SK-N-SH treated with all-trans-retinoic acid at 6 μM for 48 hours (cell line): ENCODE results near the gene AP1G1.

Experiments used
- ATAC-seq: fragments of 200-7000 bp; cut with Tn5 transposase; 3 replicates; pipeline ENCODE4 v1.9.1; 2020; ENCODE audit warnings: mild to moderate bottlenecking, moderate library complexity
- ARNTL ChIP-seq: fragments of 450-650 bp; formaldehyde crosslinking; IDR thresholded peaks from 2 replicates; pipeline ENCODE4 v1.5.0; 2020; ENCODE audit warnings: low read depth, mild to moderate bottlenecking, moderate library complexity, borderline replicate concordance
- BACH2 ChIP-seq: fragments of 250-450 bp; sonication (Bioruptor Pico); IDR thresholded peaks from 2 replicates; pipeline ENCODE4 v1.9.0; 2021; ENCODE audit warnings: mild to moderate bottlenecking, borderline replicate concordance
- CSDC2 ChIP-seq: fragments of 250-450 bp; sonication (Bioruptor Pico); IDR thresholded peaks from 2 replicates; pipeline ENCODE4 v1.5.0; 2020; ENCODE audit warnings: mild to moderate bottlenecking, moderate library complexity
- GLIS3 ChIP-seq: fragments of 250-450 bp; sonication (Bioruptor Pico); IDR thresholded peaks from 2 replicates; pipeline ENCODE4 v1.5.0; 2020; ENCODE audit warnings: mild to moderate bottlenecking, moderate library complexity
- ISL1 ChIP-seq: fragments of 250-450 bp; sonication (Bioruptor Pico); IDR thresholded peaks from 2 replicates; pipeline ENCODE4 v2.1.2; 2022; ENCODE audit warnings: mild to moderate bottlenecking, moderate library complexity
- OSR1 ChIP-seq: fragments of 250-450 bp; sonication (Bioruptor Pico); IDR thresholded peaks from 2 replicates; pipeline ENCODE4 v1.8.0; 2022; ENCODE audit warnings: moderate library complexity, mild to moderate bottlenecking, inconsistent platforms
- PATZ1 ChIP-seq: fragments of 250-450 bp; sonication (Bioruptor Pico); IDR thresholded peaks from 2 replicates; pipeline ENCODE4 v1.8.0; 2020; ENCODE audit warnings: mild to moderate bottlenecking, moderate library complexity, borderline replicate concordance
- PPARA ChIP-seq: fragments of 250-450 bp; sonication (Bioruptor Pico); IDR thresholded peaks from 2 replicates; pipeline ENCODE4 v1.5.0; 2020; ENCODE audit warnings: mild to moderate bottlenecking, borderline replicate concordance
- SNAI2 ChIP-seq: fragments of 250-450 bp; sonication (Bioruptor Pico); IDR thresholded peaks from 2 replicates; pipeline ENCODE4 v1.5.0; 2020; ENCODE audit warnings: mild to moderate bottlenecking, moderate library complexity
- TSHZ2 ChIP-seq: fragments of 250-450 bp; sonication (Bioruptor Pico); IDR thresholded peaks from 2 replicates; pipeline ENCODE4 v1.5.0; 2020; ENCODE audit warnings: mild to moderate bottlenecking, moderate library complexity
- ZC3H10 ChIP-seq: fragments of 250-450 bp; sonication (Bioruptor Pico); IDR thresholded peaks from 2 replicates; pipeline ENCODE4 v1.5.1; 2021; ENCODE audit warnings: mild to moderate bottlenecking, moderate library complexity
- ZFP3 ChIP-seq: fragments of 250-450 bp; sonication (Bioruptor Pico); IDR thresholded peaks from 2 replicates; pipeline ENCODE4 v1.5.0; 2020; ENCODE audit warnings: mild to moderate bottlenecking, moderate library complexity
- ZFP30 ChIP-seq: fragments of 450-650 bp; formaldehyde crosslinking; IDR thresholded peaks from 2 replicates; pipeline ENCODE4 v1.5.0; 2022; ENCODE audit warnings: mild to moderate bottlenecking, moderate library complexity
- ZNF70 ChIP-seq: fragments of 450-650 bp; formaldehyde crosslinking; IDR thresholded peaks from 2 replicates; pipeline ENCODE4 v1.5.0; 2020; ENCODE audit warnings: mild to moderate bottlenecking, moderate library complexity
- TF ChIP-seq, protein P1 (sequence below): fragments of 250-450 bp; sonication (Bioruptor Pico); IDR thresholded peaks from 2 replicates; pipeline ENCODE4 v1.5.1; 2021; ENCODE audit warnings: mild to moderate bottlenecking, moderate library complexity
- TF ChIP-seq, protein P2 (sequence below): fragments of 250-450 bp; sonication (Bioruptor Pico); IDR thresholded peaks from 2 replicates; pipeline ENCODE4 v1.5.1; 2020; ENCODE audit warnings: low read depth, mild to moderate bottlenecking, moderate library complexity

AP1G1 gene

DNA sequence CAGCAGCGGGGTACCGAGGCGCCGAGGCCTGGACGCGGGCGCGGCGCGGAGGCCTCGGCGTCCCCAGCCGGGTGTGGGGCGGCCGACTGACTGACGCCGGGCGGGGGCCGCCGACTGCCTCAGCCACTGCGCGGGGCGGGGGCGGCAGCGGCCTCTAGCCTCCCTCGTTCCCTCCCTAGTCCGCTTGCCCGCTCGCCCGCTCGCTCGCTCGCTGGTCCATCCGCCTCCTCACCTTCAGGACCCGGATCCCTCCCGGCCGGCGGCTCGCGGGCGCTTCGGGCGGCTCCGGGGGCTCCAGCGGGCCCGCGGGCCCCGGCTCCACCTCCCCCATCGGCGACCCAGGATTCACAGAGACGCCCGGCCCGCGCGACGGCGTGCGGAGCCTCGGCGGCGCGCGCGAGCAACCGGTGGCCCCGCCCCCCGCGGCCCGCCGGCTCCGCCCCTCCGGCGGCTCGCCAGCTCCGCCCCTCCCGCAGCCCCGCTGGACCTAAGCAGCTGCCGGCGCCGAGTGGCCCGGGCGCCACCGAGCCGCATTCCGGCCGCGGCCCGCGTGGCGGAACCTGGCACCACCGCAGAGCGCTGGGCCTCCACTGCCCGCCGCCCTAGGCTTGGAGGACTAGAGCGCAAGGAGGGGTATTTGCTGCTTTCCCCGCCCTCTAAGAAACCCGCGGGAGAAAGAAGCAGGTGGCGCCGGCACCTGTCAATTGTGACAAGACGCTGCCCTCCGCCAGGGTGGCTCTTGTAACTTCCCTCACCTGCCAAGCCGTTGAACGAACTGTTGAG is 84.9 kb downstream of the AP1G1 start:
- no peak for TF ChIP-seq ZC3H10 (CRISPR knock-in tag)
- no peak for TF ChIP-seq ISL1 (CRISPR knock-in tag)
- TF ChIP-seq OSR1 (CRISPR knock-in tag): no peak
- no peak for TF ChIP-seq GLIS3 (CRISPR knock-in tag)
- TF ChIP-seq PATZ1: no peak
- TF ChIP-seq BACH2 (CRISPR knock-in tag): no peak
- TF ChIP-seq ARNTL (CRISPR knock-in tag): no peak
- TF ChIP-seq PPARA (CRISPR knock-in tag): no peak
- no peak for TF ChIP-seq CSDC2 (CRISPR knock-in tag)
- peak; percentile 98 for TF ChIP-seq ZNF70 (CRISPR knock-in tag)
- TF ChIP-seq SNAI2 (CRISPR knock-in tag): peak; percentile 65; the same call in 1 of the 2 replicates
- ATAC-seq: peak; percentile 52

- ATAC-seq: peak; percentile 88
- TF ChIP-seq TSHZ2 (no peak), ZNF70 (CRISPR knock-in tag) (no peak), PATZ1 (0 out of 2 replicates have a peak, but pooled peaks have one; percentile 18)
Observed at GRCh38 chr16:71722801-71723536, 85.7 kb downstream of the AP1G1 start.

- ATAC-seq: no peak
- TF ChIP-seq, protein P1, sequence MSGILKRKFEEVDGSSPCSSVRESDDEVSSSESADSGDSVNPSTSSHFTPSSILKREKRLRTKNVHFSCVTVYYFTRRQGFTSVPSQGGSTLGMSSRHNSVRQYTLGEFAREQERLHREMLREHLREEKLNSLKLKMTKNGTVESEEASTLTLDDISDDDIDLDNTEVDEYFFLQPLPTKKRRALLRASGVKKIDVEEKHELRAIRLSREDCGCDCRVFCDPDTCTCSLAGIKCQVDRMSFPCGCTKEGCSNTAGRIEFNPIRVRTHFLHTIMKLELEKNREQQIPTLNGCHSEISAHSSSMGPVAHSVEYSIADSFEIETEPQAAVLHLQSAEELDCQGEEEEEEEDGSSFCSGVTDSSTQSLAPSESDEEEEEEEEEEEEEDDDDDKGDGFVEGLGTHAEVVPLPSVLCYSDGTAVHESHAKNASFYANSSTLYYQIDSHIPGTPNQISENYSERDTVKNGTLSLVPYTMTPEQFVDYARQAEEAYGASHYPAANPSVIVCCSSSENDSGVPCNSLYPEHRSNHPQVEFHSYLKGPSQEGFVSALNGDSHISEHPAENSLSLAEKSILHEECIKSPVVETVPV (CRISPR knock-in tag): no peak
- TF ChIP-seq CSDC2 (CRISPR knock-in tag) (no peak), TSHZ2 (no peak), BACH2 (CRISPR knock-in tag) (no peak), ZFP30 (no peak), PATZ1 (no peak), ARNTL (CRISPR knock-in tag) (no peak), ZFP3 (CRISPR knock-in tag) (no peak)
- TF ChIP-seq, protein P2, sequence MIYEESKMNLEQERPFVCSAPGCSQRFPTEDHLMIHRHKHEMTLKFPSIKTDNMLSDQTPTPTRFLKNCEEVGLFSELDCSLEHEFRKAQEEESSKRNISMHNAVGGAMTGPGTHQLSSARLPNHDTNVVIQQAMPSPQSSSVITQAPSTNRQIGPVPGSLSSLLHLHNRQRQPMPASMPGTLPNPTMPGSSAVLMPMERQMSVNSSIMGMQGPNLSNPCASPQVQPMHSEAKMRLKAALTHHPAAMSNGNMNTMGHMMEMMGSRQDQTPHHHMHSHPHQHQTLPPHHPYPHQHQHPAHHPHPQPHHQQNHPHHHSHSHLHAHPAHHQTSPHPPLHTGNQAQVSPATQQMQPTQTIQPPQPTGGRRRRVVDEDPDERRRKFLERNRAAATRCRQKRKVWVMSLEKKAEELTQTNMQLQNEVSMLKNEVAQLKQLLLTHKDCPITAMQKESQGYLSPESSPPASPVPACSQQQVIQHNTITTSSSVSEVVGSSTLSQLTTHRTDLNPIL: no peak
Observed at GRCh38 chr16:71721066-71721740, 87.4 kb downstream of the AP1G1 start.
